Kidney (tissue), 14 donors: ENCODE measurements around the gene TMTC3. TPM values are rescaled to one million over a fixed set of nuclear protein-coding genes. Genes with fewer than 3 reads are reported as not detected.

Experiments
- DNase-seq, 5 donors: peaks; one replicate each; pipeline ENCODE4 v3.0.0-alpha.2; 2013 to 2020
- FAIRE-seq: peaks from 2 replicates; lab custom pipeline; 2012; peaks lifted over from hg19 to GRCh38; lab: Jason Lieb, UNC
- H3K27ac ChIP-seq, 2 donors: one replicate each; pipeline ENCODE4 v1.7.0; 2013; ENCODE audit warnings: low read depth in 2 of 2, low read length in 2 of 2, inconsistent platforms in 1 of 2
- H3K27me3 ChIP-seq: one replicate; pipeline ENCODE4 v1.7.1; 2013; ENCODE audit warnings: low read length, inconsistent platforms; ENCODE audit not compliant: control insufficient read depth, insufficient read depth
- H3K36me3 ChIP-seq, 3 donors: one replicate each; pipeline versions ENCODE4 v1.7.0 to v1.7.1; 2013; ENCODE audit warnings: low read length in 3 of 3, control low read depth in 1 of 3, inconsistent platforms in 1 of 3; ENCODE audit not compliant: insufficient read depth in 3 of 3, control insufficient read depth in 2 of 3
- H3K4me1 ChIP-seq, 3 donors: one replicate each; pipeline versions ENCODE4 v1.7.0 to v1.7.1; 2013; ENCODE audit warnings: low read length in 3 of 3, inconsistent platforms in 1 of 3, low read depth in 1 of 3; ENCODE audit not compliant: control insufficient read depth in 2 of 3, insufficient read depth in 2 of 3
- H3K4me3 ChIP-seq, 3 donors: one replicate each; pipeline versions ENCODE4 v1.7.0 to v1.8.1; 2013; ENCODE audit warnings: low read length in 3 of 3, control low read depth in 1 of 3, inconsistent platforms in 1 of 3
- H3K9ac ChIP-seq, 3 donors: one replicate each; pipeline versions ENCODE4 v1.7.0 to v1.7.1; 2013; ENCODE audit warnings: low read length in 3 of 3, control low read depth in 1 of 3, inconsistent platforms in 1 of 3
- H3K9me3 ChIP-seq, 3 donors: one replicate each; pipeline versions ENCODE4 v1.7.0 to v1.7.1; 2013; ENCODE audit warnings: low read length in 3 of 3, control low read depth in 1 of 3, inconsistent platforms in 1 of 3; ENCODE audit not compliant: control insufficient read depth in 2 of 3, insufficient read depth in 1 of 3
- intact Hi-C: fragments of 100-400 bp; cut with DNase I; formaldehyde crosslinking; loops from one replicate; pipeline ENCODE4 v1.11.1; 2022
- polyA plus RNA-seq: library from polyadenylated mRNA; stranded (reverse); fragments of 350-450 nt; fragmentation: Illumina TruSeq; extraction: RNeasy Lipid Tissue Mini Kit (QIAGEN cat#74804); gene quantifications from one replicate; pipeline ENCODE4 v1.2.3, GENCODE V29; 2014; ENCODE audit warnings: low read depth, low replicate concordance; ENCODE audit not compliant: insufficient read depth
- total RNA-seq: library from RNA; stranded (reverse); fragmentation: NEBNext Ultra II Directional; extraction: Animal tissue kit (Norgen Biotek cat#: 25700); gene quantifications from one replicate; pipeline ENCODE4 v1.2.1, GENCODE V29; 2021
- TF ChIP-seq, protein P1 (sequence below): IDR thresholded peaks from 3 replicates; pipeline ENCODE4 v1.5.1; 2012; ENCODE audit warnings: mild to moderate bottlenecking, moderate library complexity, borderline replicate concordance; ENCODE audit not compliant: insufficient read depth; ENCODE audit errors: extremely low read depth
- donor health status: control.
- donor health status: control.
- donor health status: control.
- donor health status: control.
- donor health status: control.
- donor health status: DM: yes; HTN: yes; CAD: no.
- donor health status: Normal renal cell carcinoma (clear cell type).

Gene TMTC3
- total and polyA plus RNA-seq, 2 donors from 2014 or later: 5.1 to 23.5 TPM

DNA sequence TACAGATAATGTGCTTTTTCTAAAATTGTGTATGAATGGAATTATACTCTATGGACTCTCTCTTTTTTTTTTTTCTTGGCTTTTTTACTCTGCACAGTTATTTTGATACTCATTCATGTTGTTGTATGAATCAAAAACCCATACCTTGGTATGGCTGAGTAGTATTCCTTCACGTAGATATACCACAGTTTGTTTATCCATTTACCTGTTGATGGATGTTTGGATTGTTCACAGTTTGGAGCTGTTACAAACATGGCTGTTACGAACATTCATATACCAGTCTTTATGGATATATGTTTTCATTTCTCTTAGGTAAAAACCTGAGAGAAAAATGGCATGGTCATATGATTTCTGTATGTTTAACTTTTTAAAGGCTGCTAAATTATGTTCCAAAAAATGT lies 43.2 kb downstream of the TMTC3 start:
- DNase-seq (no peak), FAIRE-seq (no peak)
- Histone ChIP-seq H3K9me3 (peaks cover 0 to 4% (median 0%) of the 10 kb centered on the region in 3 donors), H3K36me3 (peaks cover 2 to 13% (median 3%) of the 10 kb centered on the region in 3 donors), H3K27ac (no peak overlapping the region), H3K27me3 (no peaks in the 10 kb centered on the region), H3K4me1 (no peaks in the 10 kb centered on the region), H3K9ac (no peak overlapping the region), H3K4me3 (no peak overlapping the region)
- TF ChIP-seq, protein P1, sequence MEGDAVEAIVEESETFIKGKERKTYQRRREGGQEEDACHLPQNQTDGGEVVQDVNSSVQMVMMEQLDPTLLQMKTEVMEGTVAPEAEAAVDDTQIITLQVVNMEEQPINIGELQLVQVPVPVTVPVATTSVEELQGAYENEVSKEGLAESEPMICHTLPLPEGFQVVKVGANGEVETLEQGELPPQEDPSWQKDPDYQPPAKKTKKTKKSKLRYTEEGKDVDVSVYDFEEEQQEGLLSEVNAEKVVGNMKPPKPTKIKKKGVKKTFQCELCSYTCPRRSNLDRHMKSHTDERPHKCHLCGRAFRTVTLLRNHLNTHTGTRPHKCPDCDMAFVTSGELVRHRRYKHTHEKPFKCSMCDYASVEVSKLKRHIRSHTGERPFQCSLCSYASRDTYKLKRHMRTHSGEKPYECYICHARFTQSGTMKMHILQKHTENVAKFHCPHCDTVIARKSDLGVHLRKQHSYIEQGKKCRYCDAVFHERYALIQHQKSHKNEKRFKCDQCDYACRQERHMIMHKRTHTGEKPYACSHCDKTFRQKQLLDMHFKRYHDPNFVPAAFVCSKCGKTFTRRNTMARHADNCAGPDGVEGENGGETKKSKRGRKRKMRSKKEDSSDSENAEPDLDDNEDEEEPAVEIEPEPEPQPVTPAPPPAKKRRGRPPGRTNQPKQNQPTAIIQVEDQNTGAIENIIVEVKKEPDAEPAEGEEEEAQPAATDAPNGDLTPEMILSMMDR: no peak
- intact Hi-C loops: no loop called here

- Histone ChIP-seq H3K27me3 (no peaks in the 10 kb centered on the region), H3K4me1 (no peaks in the 10 kb centered on the region), H3K4me3 (no peak overlapping the region), H3K36me3 (peaks cover 0 to 15% (median 2%) of the 10 kb centered on the region in 3 donors), H3K27ac (no peak overlapping the region), H3K9ac (no peak overlapping the region), H3K9me3 (peaks cover 0 to 4% (median 0%) of the 10 kb centered on the region in 3 donors)
- DNase-seq (no peak), FAIRE-seq (no peak)
- TF ChIP-seq, protein P1: no peak
- intact Hi-C loops: no loop called here
These were observed 43.9 kb downstream of the TMTC3 start for GRCh38 chr12:88185988-88186387.

GRCh38 chr12:88187571-88187970 lies 45.5 kb downstream of the TMTC3 start:
- H3K4me1 ChIP-seq: no peaks in the 10 kb centered on the region
- no peak for FAIRE-seq

More at GRCh38 chr12:88187571-88187970, 45.5 kb downstream of the TMTC3 start:
- H3K4me3 ChIP-seq: no peak overlapping the region
- TF ChIP-seq, protein P1: no peak
- intact Hi-C loops: no loop called here
- H3K27ac ChIP-seq: no peak overlapping the region
- no peaks in the 10 kb centered on the region for H3K27me3 ChIP-seq
- H3K9ac ChIP-seq: no peak overlapping the region
- no peak for DNase-seq
- H3K9me3 ChIP-seq: no peaks in the 10 kb centered on the region
- peaks cover 0 to 16% (median 0%) of the 10 kb centered on the region in 3 donors for H3K36me3 ChIP-seq
